ENCODE results near the gene STXBP5. TPM values are rescaled to one million over a fixed set of nuclear protein-coding genes. Genes with fewer than 3 reads are reported as not detected.

The STXBP5 gene
- total and polyA plus RNA-seq, 2 of the 4 experiments (the other 2 are of a cell fraction) = 13.2 to 46.4 TPM

DNA sequence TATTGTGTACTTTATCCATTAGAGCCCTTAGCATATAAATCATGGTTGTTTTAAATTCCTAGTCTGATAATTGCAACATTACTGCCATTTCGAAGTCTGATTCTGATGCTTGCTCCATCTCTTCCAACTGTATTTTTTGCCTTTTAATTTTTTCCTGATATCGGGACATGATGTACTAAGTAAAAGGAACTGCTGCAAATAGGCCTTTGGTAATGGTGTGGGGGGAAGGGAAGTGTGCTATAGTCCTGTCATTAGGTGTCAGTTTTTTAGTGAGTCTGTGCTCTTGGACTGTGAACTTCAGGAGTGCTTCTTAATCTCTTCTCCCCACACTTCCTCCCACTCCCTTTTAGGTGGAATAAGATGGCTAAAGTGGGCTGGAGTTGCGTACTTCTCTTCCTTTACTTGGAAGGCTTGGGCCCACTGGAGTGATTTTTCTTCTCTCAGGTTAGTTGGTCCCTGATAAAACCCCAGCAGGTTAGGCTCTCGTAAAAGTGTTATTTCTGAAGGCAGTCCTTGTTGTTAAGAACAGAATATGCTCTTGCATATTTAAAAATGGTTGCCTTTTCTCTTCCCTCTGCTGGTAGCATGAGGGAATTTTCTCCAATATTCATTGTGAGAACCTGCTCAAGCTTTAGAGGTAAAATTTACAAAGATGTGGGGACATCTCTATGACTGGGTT is 18.1 kb downstream of the STXBP5 start:
- POLR2A ChIA-PET (ENCODE audit: unreplicated experiment) = no interaction called here

More for the DNA sequence above, 18.1 kb downstream of the STXBP5 start:
- H3K4me3 ChIP-seq (ENCODE audit: insufficient read depth, low read depth, low read length) = no peak overlapping the region
- no peaks in the 10 kb centered on the region for H3K9me3 ChIP-seq (ENCODE audit: control insufficient read depth, insufficient read depth, low read length)
- H2BK20ac ChIP-seq (ENCODE audit: low read depth, low read length) = peak overlapping the region; percentile 59; the same call in 1 of the 2 replicates
- peak; percentile 75 for ATAC-seq (ENCODE audit: low read depth)
- peak overlapping the region; percentile 46 to 47; a peak in 3 of 4 replicates for H4K8ac ChIP-seq (ENCODE audit: low read depth in 2 of 2, low read length in 2 of 2)
- peak overlapping the region; percentile 23 for H3K14ac ChIP-seq (replicated peaks; ENCODE audit: low read depth, low read length)
- H3K18ac ChIP-seq (ENCODE audit: low read depth, low read length) = peak overlapping the region; percentile 86
- H3K9me1 ChIP-seq (ENCODE audit: insufficient read depth, low read length) = 0 out of 2 replicates have a peak, but pooled peaks cover 3% of the 10 kb centered on the region
- H3K27me3 ChIP-seq (ENCODE audit: control insufficient read depth, insufficient read depth, low read length) = no peaks in the 10 kb centered on the region
- peaks cover 8% of the 10 kb centered on the region for H3K36me3 ChIP-seq (ENCODE audit: control insufficient read depth, insufficient read depth, low read length)
- H3K23ac ChIP-seq (ENCODE audit: low read depth, low read length) = peak overlapping the region; percentile 19; the same call in 1 of the 2 replicates
- peak overlapping the region; percentile 33; the same call in 1 of the 2 replicates for H2BK120ac ChIP-seq (ENCODE audit: low read depth, low read length)
- no peak overlapping the region; the same call in 1 of the 2 replicates for H2AK5ac ChIP-seq (ENCODE audit: low read depth, low read length)
- CTCF ChIA-PET = interaction anchor here (0.6 to 1.2 kb wide), 3 partner anchors 9 to 474 kb away, joined by 3 to 5 read pairs (median 3); no protein-coding TSS in a partner anchor
- in situ Hi-C loops (cut with MboI; ENCODE audit: low sequenced_read_pairs) (loop anchor here (25.0 kb wide), 1 partner anchor 310 kb away; no protein-coding TSS in a partner anchor), intact Hi-C loops (cut with micrococcal nuclease) (loop anchor here (5.0 kb wide), 2 partner anchors 310 to 365 kb away; no protein-coding TSS in a partner anchor), dilution Hi-C loops (cut with HindIII; ENCODE audit: low sequenced_read_pairs, unreplicated experiment) (no loop called here)
- H4K20me1 ChIP-seq (ENCODE audit: insufficient read depth, low read length) = no peaks in the 10 kb centered on the region
- DNase-seq = peak; percentile 52
- peak overlapping the region; percentile 53; the same call in 1 of the 2 replicates for H4K91ac ChIP-seq (ENCODE audit: insufficient read depth, low read depth, low read length)
- peak overlapping the region; percentile 97 for H4K5ac ChIP-seq (ENCODE audit: low read depth, low read length)
- peaks cover 8% of the 10 kb centered on the region for H3K4me1 ChIP-seq (ENCODE audit: control insufficient read depth, insufficient read depth, low read length)
- H3K9ac ChIP-seq (ENCODE audit: low read depth, low read length) = no peak overlapping the region
- H3K27ac ChIP-seq (ENCODE audit: insufficient read depth, low read length) = peak overlapping the region; percentile 95; the same call in 1 of the 2 replicates
- TF ChIP-seq SMC3 (IDR thresholded peaks at IDR 0.05; ENCODE audit: low read depth, low read length) = peak; percentile 64
- TF ChIP-seq, protein P1, sequence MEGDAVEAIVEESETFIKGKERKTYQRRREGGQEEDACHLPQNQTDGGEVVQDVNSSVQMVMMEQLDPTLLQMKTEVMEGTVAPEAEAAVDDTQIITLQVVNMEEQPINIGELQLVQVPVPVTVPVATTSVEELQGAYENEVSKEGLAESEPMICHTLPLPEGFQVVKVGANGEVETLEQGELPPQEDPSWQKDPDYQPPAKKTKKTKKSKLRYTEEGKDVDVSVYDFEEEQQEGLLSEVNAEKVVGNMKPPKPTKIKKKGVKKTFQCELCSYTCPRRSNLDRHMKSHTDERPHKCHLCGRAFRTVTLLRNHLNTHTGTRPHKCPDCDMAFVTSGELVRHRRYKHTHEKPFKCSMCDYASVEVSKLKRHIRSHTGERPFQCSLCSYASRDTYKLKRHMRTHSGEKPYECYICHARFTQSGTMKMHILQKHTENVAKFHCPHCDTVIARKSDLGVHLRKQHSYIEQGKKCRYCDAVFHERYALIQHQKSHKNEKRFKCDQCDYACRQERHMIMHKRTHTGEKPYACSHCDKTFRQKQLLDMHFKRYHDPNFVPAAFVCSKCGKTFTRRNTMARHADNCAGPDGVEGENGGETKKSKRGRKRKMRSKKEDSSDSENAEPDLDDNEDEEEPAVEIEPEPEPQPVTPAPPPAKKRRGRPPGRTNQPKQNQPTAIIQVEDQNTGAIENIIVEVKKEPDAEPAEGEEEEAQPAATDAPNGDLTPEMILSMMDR (conservative IDR thresholded peaks at IDR 0.05; ENCODE audit: low read depth, low read length) = peak; percentile 52
- TF ChIP-seq RAD21 (IDR thresholded peaks at IDR 0.05; ENCODE audit: low read length) = peak; percentile 55
- TF ChIP-seq, protein P2, sequence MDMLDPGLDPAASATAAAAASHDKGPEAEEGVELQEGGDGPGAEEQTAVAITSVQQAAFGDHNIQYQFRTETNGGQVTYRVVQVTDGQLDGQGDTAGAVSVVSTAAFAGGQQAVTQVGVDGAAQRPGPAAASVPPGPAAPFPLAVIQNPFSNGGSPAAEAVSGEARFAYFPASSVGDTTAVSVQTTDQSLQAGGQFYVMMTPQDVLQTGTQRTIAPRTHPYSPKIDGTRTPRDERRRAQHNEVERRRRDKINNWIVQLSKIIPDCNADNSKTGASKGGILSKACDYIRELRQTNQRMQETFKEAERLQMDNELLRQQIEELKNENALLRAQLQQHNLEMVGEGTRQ (IDR thresholded peaks at IDR 0.05; ENCODE audit: low read depth, low read length) = no peak
- H2AK9ac ChIP-seq (replicated peaks; ENCODE audit: low read depth, low read length, poor library complexity) = no peak overlapping the region
- peak overlapping the region; percentile 50 for H2BK5ac ChIP-seq (ENCODE audit: low read depth, low read length, poor library complexity, severe bottlenecking)
- H2BK15ac ChIP-seq (ENCODE audit: low read depth, low read length) = peak overlapping the region; percentile 25; the same call in 1 of the 3 replicates
- no peak overlapping the region for H2AFZ ChIP-seq (replicated peaks; ENCODE audit: low read length, poor library complexity)
- H3K4ac ChIP-seq (ENCODE audit: low read depth, low read length) = peak overlapping the region; percentile 65
- no TSS peak for BruUV-seq (replicated peaks)
- WGBS, 2 experiments (ENCODE audit: extremely low coverage in 2 of 2, insufficient read length in 1 of 2) = no CpG with 5 or more reads among the region's 4 CpGs
- H3K79me1 ChIP-seq (ENCODE audit: low read depth in 1 of 2, low read length in 2 of 2) = peaks cover 25 to 43% of the 10 kb centered on the region in 2 experiments
- no peak overlapping the region for H3K56ac ChIP-seq (ENCODE audit: extremely low read depth, insufficient read depth, low read length)
- H3K4me2 ChIP-seq (ENCODE audit: low read depth, low read length) = peak overlapping the region; percentile 25; the same call in 1 of the 2 replicates

Data from IMR-90 (cell line).